Suppressor macrophage (primary cell): Measurements from ENCODE around the gene SH3BGRL3.

Experiments
- DNase-seq, 4 experiments: peaks; one replicate each; pipeline ENCODE4 v3.0.0-alpha.2; 2020 to 2022

The SH3BGRL3 gene

GRCh38 chr1:26277719-26278118 is 2.2 kb upstream of the SH3BGRL3 start:
- DNase-seq = no peak

- DNase-seq = peak in 2 of 4 experiments; percentile 25 to 41
Observed at GRCh38 chr1:26278303-26278702, 1.6 kb upstream of the SH3BGRL3 start.

GRCh38 chr1:26278724-26279455 is 996 bp upstream of the SH3BGRL3 start:
- peak; percentile 90 to 97 (median 92) for DNase-seq

GRCh38 chr1:26280333-26281042 is 602 bp downstream of the SH3BGRL3 start:
- DNase-seq = peak in 1 of 4 experiments; percentile 66

- peak in 1 of 4 experiments; percentile 26 for DNase-seq
Observed at GRCh38 chr1:26281091-26281958, 1.4 kb downstream of the SH3BGRL3 start.

GRCh38 chr1:26281971-26282370 is 2.1 kb downstream of the SH3BGRL3 start:
- peak; percentile 53 to 83 (median 70) for DNase-seq

GRCh38 chr1:26282401-26282918 is 2.6 kb downstream of the SH3BGRL3 start:
- DNase-seq = peak in 3 of 4 experiments; percentile 41 to 57 (median 47)

GRCh38 chr1:26283279-26283853 is 3.5 kb downstream of the SH3BGRL3 start:
- DNase-seq = peak in 3 of 4 experiments; percentile 44 to 58 (median 48)

GRCh38 chr1:26283871-26284596 is 4.1 kb downstream of the SH3BGRL3 start:
- peak in 1 of 4 experiments; percentile 34 for DNase-seq

- peak; percentile 92 to 97 (median 94) for DNase-seq
Observed at GRCh38 chr1:26284597-26285347, 4.9 kb downstream of the SH3BGRL3 start.

- DNase-seq = peak in 3 of 4 experiments; percentile 38 to 68 (median 56)
Observed at GRCh38 chr1:26285366-26286063, 5.6 kb downstream of the SH3BGRL3 start.

GRCh38 chr1:26286064-26286416 is 6.2 kb downstream of the SH3BGRL3 start:
- no peak for DNase-seq

GRCh38 chr1:26287033-26287711 is 7.3 kb downstream of the SH3BGRL3 start:
- DNase-seq = peak; percentile 78 to 89 (median 86)

GRCh38 chr1:26287811-26288210 is 7.9 kb downstream of the SH3BGRL3 start:
- no peak for DNase-seq

- peak; percentile 80 to 90 (median 86) for DNase-seq
Observed at GRCh38 chr1:26288311-26288941, 8.5 kb downstream of the SH3BGRL3 start.

GRCh38 chr1:26289158-26290059 is 9.5 kb downstream of the SH3BGRL3 start:
- peak; percentile 91 to 97 (median 94) for DNase-seq

GRCh38 chr1:26290122-26290881 is 10.4 kb downstream of the SH3BGRL3 start:
- peak; percentile 89 to 97 (median 92) for DNase-seq
